Karpas-422 (cell line): ENCODE data around the gene STXBP6. TPM values are rescaled to one million over a fixed set of nuclear protein-coding genes. Genes with fewer than 3 reads are reported as not detected.

Experiments used
- DNase-seq: peaks from one replicate; pipeline ENCODE4 v3.0.0-alpha.2; 2015
- H2AFZ ChIP-seq: fragments of 200-600 bp; sonication (generic); 2 replicates; pipeline ENCODE4 v1.6.1; 2014; ENCODE audit warnings: antibody characterized with exemption, low read length, mixed read lengths
- H3K27ac ChIP-seq: fragments of 200-600 bp; sonication (generic); 2 replicates; pipeline ENCODE4 v1.5.1; 2014; ENCODE audit warnings: mild to moderate bottlenecking, low read length, moderate library complexity
- H3K27me3 ChIP-seq: fragments of 200-600 bp; sonication (generic); 2 replicates; pipeline ENCODE4 v1.6.1; 2014; ENCODE audit warnings: low read length, mixed read lengths
- H3K36me3 ChIP-seq: fragments of 200-600 bp; sonication (generic); 2 replicates; pipeline ENCODE4 v1.6.1; 2014; ENCODE audit warnings: low read length, mixed read lengths; ENCODE audit not compliant: insufficient read depth
- H3K4me1 ChIP-seq: fragments of 200-600 bp; sonication (generic); 2 replicates; pipeline ENCODE4 v1.6.1; 2014; ENCODE audit warnings: mild to moderate bottlenecking, low read length, mixed read lengths
- H3K4me2 ChIP-seq: fragments of 200-600 bp; sonication (generic); 2 replicates; pipeline ENCODE4 v1.6.1; 2014; ENCODE audit warnings: low read length, low read depth, mild to moderate bottlenecking; ENCODE audit not compliant: poor library complexity, severe bottlenecking
- H3K4me3 ChIP-seq: fragments of 200-600 bp; sonication (generic); 2 replicates; pipeline ENCODE4 v1.5.1; 2014; ENCODE audit warnings: mild to moderate bottlenecking, antibody characterized with exemption, low read length, mixed read lengths
- H3K79me2 ChIP-seq: fragments of 200-600 bp; sonication (generic); 2 replicates; pipeline ENCODE4 v1.6.1; 2014; ENCODE audit warnings: mild to moderate bottlenecking, low read length, mixed read lengths
- H3K9ac ChIP-seq: fragments of 200-600 bp; sonication (generic); 2 replicates; pipeline ENCODE4 v1.6.0; 2014; ENCODE audit warnings: low read length
- H3K9me2 ChIP-seq: fragments of 200-600 bp; sonication (generic), shearing (Covaris generic); replicated peaks from 2 replicates; pipeline ENCODE4 v1.6.0; 2014; ENCODE audit warnings: mild to moderate bottlenecking, low read length, moderate library complexity; ENCODE audit not compliant: insufficient read depth
- H3K9me3 ChIP-seq: fragments of 300-700, 200-600 bp; sonication (generic); 2 replicates; pipeline ENCODE4 v1.6.1; 2014; ENCODE audit warnings: low read length, mixed read lengths
- H4K20me1 ChIP-seq: fragments of 200-600 bp; sonication (generic); 2 replicates; pipeline ENCODE4 v1.6.1; 2014; ENCODE audit warnings: mild to moderate bottlenecking, antibody characterized with exemption, low read length, low read depth; ENCODE audit not compliant: insufficient read depth
- total RNA-seq: library from RNA; depleted of rRNA; stranded (reverse); fragments of >200 nt; shearing (Covaris generic); gene quantifications from 2 replicates; pipeline ENCODE4 v1.2.3, GENCODE V29; 2014; ENCODE audit warnings: low replicate concordance

Gene STXBP6
- total RNA-seq, 1 experiment from 2014 or later: 1.3 TPM

GRCh38 chr14:25089496-25089895, 39.5 kb upstream of the STXBP6 start:
- Histone ChIP-seq H3K27ac (no peak overlapping the region), H3K9ac (no peak overlapping the region), H3K36me3 (no peaks in the 10 kb centered on the region), H3K4me3 (no peak overlapping the region), H3K9me3 (peaks cover 12% of the 10 kb centered on the region), H3K79me2 (no peaks in the 10 kb centered on the region), H3K4me2 (no peak overlapping the region), H3K27me3 (no peaks in the 10 kb centered on the region), H3K4me1 (no peaks in the 10 kb centered on the region), H3K9me2 (no peaks in the 10 kb centered on the region), H2AFZ (no peak overlapping the region), H4K20me1 (no peaks in the 10 kb centered on the region)
- DNase-seq: no peak

- DNase-seq: no peak
- no peak overlapping the region for H3K4me2 ChIP-seq
- H4K20me1 ChIP-seq: no peaks in the 10 kb centered on the region
- no peaks in the 10 kb centered on the region for H3K4me1 ChIP-seq
- peaks cover 14% of the 10 kb centered on the region for H3K9me3 ChIP-seq
- no peak overlapping the region for H3K9ac ChIP-seq
- no peaks in the 10 kb centered on the region for H3K79me2 ChIP-seq
- H2AFZ ChIP-seq: no peak overlapping the region
- no peak overlapping the region for H3K27ac ChIP-seq
- no peak overlapping the region for H3K4me3 ChIP-seq
- no peaks in the 10 kb centered on the region for H3K9me2 ChIP-seq
- no peaks in the 10 kb centered on the region for H3K27me3 ChIP-seq
- no peaks in the 10 kb centered on the region for H3K36me3 ChIP-seq
Observed at GRCh38 chr14:25086821-25087396, 37.0 kb upstream of the STXBP6 start.

GRCh38 chr14:25086081-25086480, 36.1 kb upstream of the STXBP6 start:
- Histone ChIP-seq H3K9me2 (no peaks in the 10 kb centered on the region), H3K9me3 (peaks cover 19% of the 10 kb centered on the region)

GRCh38 chr14:25080682-25081081, 30.7 kb upstream of the STXBP6 start:
- Histone ChIP-seq H3K4me2 (no peak overlapping the region), H3K4me3 (no peak overlapping the region), H3K27me3 (no peaks in the 10 kb centered on the region), H3K9ac (no peak overlapping the region), H3K9me3 (peaks cover 37% of the 10 kb centered on the region), H3K79me2 (no peaks in the 10 kb centered on the region), H3K9me2 (no peaks in the 10 kb centered on the region), H3K4me1 (no peaks in the 10 kb centered on the region), H2AFZ (no peak overlapping the region), H3K27ac (no peak overlapping the region), H3K36me3 (no peaks in the 10 kb centered on the region), H4K20me1 (no peaks in the 10 kb centered on the region)
- no peak for DNase-seq

More at GRCh38 chr14:25086081-25086480, 36.1 kb upstream of the STXBP6 start:
- no peak overlapping the region for H2AFZ ChIP-seq
- H3K4me3 ChIP-seq: no peak overlapping the region
- H3K27me3 ChIP-seq: no peaks in the 10 kb centered on the region
- H3K4me1 ChIP-seq: no peaks in the 10 kb centered on the region
- H3K27ac ChIP-seq: no peak overlapping the region
- H3K36me3 ChIP-seq: no peaks in the 10 kb centered on the region
- no peaks in the 10 kb centered on the region for H4K20me1 ChIP-seq
- no peak for DNase-seq
- H3K4me2 ChIP-seq: no peak overlapping the region
- no peaks in the 10 kb centered on the region for H3K79me2 ChIP-seq
- no peak overlapping the region for H3K9ac ChIP-seq

- Histone ChIP-seq H3K4me2 (no peak overlapping the region), H3K4me1 (no peaks in the 10 kb centered on the region)
Observed at GRCh38 chr14:25079311-25079710, 29.4 kb upstream of the STXBP6 start.

GRCh38 chr14:25074099-25074685, 24.2 kb upstream of the STXBP6 start:
- no peak overlapping the region for H3K27ac ChIP-seq
- H3K27me3 ChIP-seq: no peaks in the 10 kb centered on the region
- H3K4me1 ChIP-seq: no peaks in the 10 kb centered on the region
- H3K79me2 ChIP-seq: no peaks in the 10 kb centered on the region
- H3K4me3 ChIP-seq: no peak overlapping the region
- no peaks in the 10 kb centered on the region for H4K20me1 ChIP-seq
- peaks cover 27% of the 10 kb centered on the region for H3K9me3 ChIP-seq
- no peak for DNase-seq
- H3K36me3 ChIP-seq: no peaks in the 10 kb centered on the region
- no peak overlapping the region for H3K4me2 ChIP-seq
- H3K9ac ChIP-seq: no peak overlapping the region
- no peak overlapping the region for H2AFZ ChIP-seq
- no peaks in the 10 kb centered on the region for H3K9me2 ChIP-seq

More at GRCh38 chr14:25079311-25079710, 29.4 kb upstream of the STXBP6 start:
- H3K9ac ChIP-seq: no peak overlapping the region
- H3K9me3 ChIP-seq: peaks cover 32% of the 10 kb centered on the region
- no peaks in the 10 kb centered on the region for H3K79me2 ChIP-seq
- no peak for DNase-seq
- no peaks in the 10 kb centered on the region for H4K20me1 ChIP-seq
- no peaks in the 10 kb centered on the region for H3K9me2 ChIP-seq
- no peaks in the 10 kb centered on the region for H3K36me3 ChIP-seq
- no peaks in the 10 kb centered on the region for H3K27me3 ChIP-seq
- H2AFZ ChIP-seq: no peak overlapping the region
- no peak overlapping the region for H3K4me3 ChIP-seq
- no peak overlapping the region for H3K27ac ChIP-seq

GRCh38 chr14:25069879-25070278, 19.9 kb upstream of the STXBP6 start:
- H2AFZ ChIP-seq: no peak overlapping the region
- no peaks in the 10 kb centered on the region for H3K79me2 ChIP-seq
- no peaks in the 10 kb centered on the region for H3K9me2 ChIP-seq
- no peaks in the 10 kb centered on the region for H3K27me3 ChIP-seq
- no peak overlapping the region for H3K27ac ChIP-seq
- H3K4me1 ChIP-seq: no peaks in the 10 kb centered on the region
- H3K9ac ChIP-seq: no peak overlapping the region
- no peak overlapping the region for H3K4me2 ChIP-seq
- DNase-seq: no peak
- peaks cover 23% of the 10 kb centered on the region for H3K9me3 ChIP-seq
- no peaks in the 10 kb centered on the region for H4K20me1 ChIP-seq
- no peak overlapping the region for H3K4me3 ChIP-seq
- no peaks in the 10 kb centered on the region for H3K36me3 ChIP-seq

GRCh38 chr14:25067600-25067999, 17.7 kb upstream of the STXBP6 start:
- Histone ChIP-seq H2AFZ (no peak overlapping the region), H3K9me2 (no peaks in the 10 kb centered on the region)
- no peak for DNase-seq

More at GRCh38 chr14:25067600-25067999, 17.7 kb upstream of the STXBP6 start:
- H3K9me3 ChIP-seq: peaks cover 28% of the 10 kb centered on the region
- H3K27ac ChIP-seq: no peak overlapping the region
- no peak overlapping the region for H3K4me3 ChIP-seq
- H3K27me3 ChIP-seq: no peaks in the 10 kb centered on the region
- no peaks in the 10 kb centered on the region for H4K20me1 ChIP-seq
- no peak overlapping the region for H3K4me2 ChIP-seq
- H3K9ac ChIP-seq: no peak overlapping the region
- H3K79me2 ChIP-seq: no peaks in the 10 kb centered on the region
- no peaks in the 10 kb centered on the region for H3K4me1 ChIP-seq
- H3K36me3 ChIP-seq: no peaks in the 10 kb centered on the region
